K562 (cell line): ENCODE measurements around the gene LYPD3. TPM values are rescaled to one million over a fixed set of nuclear protein-coding genes. Genes with fewer than 3 reads are reported as not detected.

Source experiments
- ATF6 ChIP-seq: sonication (generic); formaldehyde crosslinking; IDR thresholded peaks from 2 replicates; pipeline ENCODE4 v1.4.0; 2020; ENCODE audit warnings: mild to moderate bottlenecking, missing genetic modification reagents
- CAMTA2 ChIP-seq: fragments of 250-450 bp; sonication (Bioruptor Pico); conservative IDR thresholded peaks from 2 replicates; pipeline ENCODE4 v1.5.1; 2022
- GTF3C2 ChIP-seq: IDR thresholded peaks from 3 replicates; pipeline ENCODE4 v1.6.1; 2011; ENCODE audit warnings: borderline replicate concordance, mild to moderate bottlenecking, moderate library complexity; ENCODE audit not compliant: insufficient read length; ENCODE audit errors: extremely low read depth
- HMBOX1 ChIP-seq: sonication (generic); IDR thresholded peaks from 2 replicates; pipeline ENCODE4 v1.6.1; 2016
- HMGN3 ChIP-seq: IDR thresholded peaks from 2 replicates; pipeline ENCODE4 v1.6.1; 2011; ENCODE audit warnings: borderline replicate concordance, low read depth, mild to moderate bottlenecking, mixed read lengths, low read length; ENCODE audit not compliant: insufficient read length; ENCODE audit errors: extremely low read depth
- HSF4 ChIP-seq: fragments of 250-450 bp; sonication (Bioruptor Pico); IDR thresholded peaks from 2 replicates; pipeline ENCODE4 v2.1.2; 2022; ENCODE audit warnings: mild to moderate bottlenecking, moderate library complexity, borderline replicate concordance
- MCM7 ChIP-seq, 2 experiments: fragments of 450-650 bp; IDR thresholded peaks; 2 replicates each; pipeline ENCODE4 v1.6.1; 2016 to 2018
- NFIC ChIP-seq: fragments of 450-650 bp; IDR thresholded peaks from 2 replicates; pipeline ENCODE4 v1.6.1; 2017; ENCODE audit warnings: mild to moderate bottlenecking, inconsistent platforms
- NR1H2 ChIP-seq: sonication (generic); formaldehyde crosslinking; IDR thresholded peaks from 2 replicates; pipeline ENCODE4 v1.4.0; 2020; ENCODE audit warnings: mild to moderate bottlenecking, missing genetic modification reagents
- SIX5 ChIP-seq, 2 experiments: IDR thresholded peaks; 2 replicates each; pipeline ENCODE4 v1.6.1; 2011; ENCODE audit warnings: low read length in 2 of 2, borderline replicate concordance in 1 of 2, low read depth in 1 of 2, mild to moderate bottlenecking in 1 of 2, moderate library complexity in 1 of 2; ENCODE audit not compliant: insufficient read depth in 1 of 2
- TRIM28 ChIP-seq: fragments of 450-650 bp; IDR thresholded peaks from 2 replicates; pipeline ENCODE4 v1.6.1; 2017
- ZNF75A ChIP-seq: fragments of 450-650 bp; formaldehyde crosslinking; IDR thresholded peaks from 2 replicates; pipeline ENCODE4 v1.4.0; 2020; ENCODE audit warnings: mild to moderate bottlenecking
- polyA plus RNA-seq, 8 experiments: library from polyadenylated mRNA; depleted of rRNA in 4 of 8; stranded (reverse) in 5 of 8; unstranded in 3 of 8; fragments of >200 nt; fragmentation: Nextera tagmentation in 2 of 8; fragmentation: Illumina TruSeq in 1 of 8; extraction: Ambion mirVana in 2 of 8; extraction: Trizol in 1 of 8; gene quantifications; 2 replicates each; pipeline versions ENCODE4 v1.2.1 to v1.2.3, GENCODE V29; 2011 to 2014; ENCODE audit warnings: inconsistent platforms in 1 of 8, missing spikeins in 1 of 8
- total RNA-seq, 7 experiments: library from RNA; depleted of rRNA in 6 of 7; stranded (reverse); fragments of >200 nt in 6 of 7; fragmentation: Illumina TruSeq in 2 of 7; extraction: Trizol in 2 of 7; gene quantifications; 2 replicates each; pipeline versions ENCODE4 v1.2.1 to v1.2.3, GENCODE V29; 2011 to 2021; ENCODE audit warnings: low replicate concordance in 1 of 7
- TF ChIP-seq, protein P1 (sequence below), 2 experiments: fragments of 150-350 bp in 1 of 2; IDR thresholded peaks; 2 replicates each; pipeline ENCODE4 v1.6.1; 2012 to 2016; ENCODE audit warnings: low read depth in 2 of 2, low read length in 2 of 2, mild to moderate bottlenecking in 1 of 2, moderate library complexity in 1 of 2
- TF ChIP-seq, protein P2 (sequence below): sonication (generic); formaldehyde crosslinking; IDR thresholded peaks from 2 replicates; pipeline ENCODE4 v1.8.0; 2022; ENCODE audit warnings: mild to moderate bottlenecking, low read depth, missing genetic modification reagents

Gene LYPD3
- total and polyA plus RNA-seq, 9 of the 15 experiments (the other 6 are each of a cell fraction or from before 2014, with no cell fraction given) = 0.04 to 0.33 (median 0.20) TPM; not detected in 1

DNA sequence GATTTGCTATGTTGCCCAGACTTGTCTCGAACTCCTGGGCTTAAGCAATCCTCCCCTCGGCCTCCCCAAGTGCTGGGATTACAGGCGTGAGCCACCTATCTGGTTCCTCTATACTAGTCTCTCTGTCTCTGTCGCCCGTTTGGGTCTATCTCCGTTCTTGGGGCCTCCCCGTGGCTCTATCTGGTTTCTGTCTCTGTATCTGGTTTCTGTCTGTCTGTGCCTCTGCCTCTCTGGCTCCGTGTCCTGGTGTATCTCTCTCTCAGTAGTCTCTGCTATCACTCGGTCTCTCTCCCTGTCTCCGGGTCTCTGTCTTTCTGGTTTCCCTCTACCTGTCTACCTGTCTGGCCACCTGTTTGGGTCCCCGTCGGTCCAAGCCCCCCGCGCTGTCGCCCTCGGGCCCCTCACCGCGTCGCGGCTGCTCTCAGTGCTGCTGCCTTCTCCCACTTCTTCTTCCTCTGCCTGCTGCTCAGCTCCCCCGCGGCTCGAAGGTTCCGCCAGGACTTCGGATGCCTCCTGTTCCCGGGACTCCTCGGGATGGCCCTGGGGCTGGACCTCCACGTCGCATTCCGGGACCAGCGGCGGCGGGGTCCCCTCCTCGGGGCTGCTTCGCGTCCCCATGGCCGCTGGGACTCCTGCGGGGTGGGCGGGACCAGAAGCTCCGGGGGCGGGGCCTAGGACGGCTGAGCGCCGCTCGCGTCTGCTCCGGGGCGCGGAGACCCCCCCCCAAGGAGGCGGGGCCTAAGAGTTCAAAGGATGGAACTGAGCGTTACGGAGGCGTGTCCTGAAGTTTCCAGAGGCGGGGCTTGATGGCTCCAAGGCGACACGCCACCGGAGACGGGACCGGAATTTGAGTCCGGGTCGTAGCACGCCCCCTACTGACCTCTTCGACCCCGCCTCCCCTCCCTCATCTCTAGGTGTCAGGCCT is 38.4 kb upstream of the LYPD3 start (continued):
- TF ChIP-seq, protein P1, sequence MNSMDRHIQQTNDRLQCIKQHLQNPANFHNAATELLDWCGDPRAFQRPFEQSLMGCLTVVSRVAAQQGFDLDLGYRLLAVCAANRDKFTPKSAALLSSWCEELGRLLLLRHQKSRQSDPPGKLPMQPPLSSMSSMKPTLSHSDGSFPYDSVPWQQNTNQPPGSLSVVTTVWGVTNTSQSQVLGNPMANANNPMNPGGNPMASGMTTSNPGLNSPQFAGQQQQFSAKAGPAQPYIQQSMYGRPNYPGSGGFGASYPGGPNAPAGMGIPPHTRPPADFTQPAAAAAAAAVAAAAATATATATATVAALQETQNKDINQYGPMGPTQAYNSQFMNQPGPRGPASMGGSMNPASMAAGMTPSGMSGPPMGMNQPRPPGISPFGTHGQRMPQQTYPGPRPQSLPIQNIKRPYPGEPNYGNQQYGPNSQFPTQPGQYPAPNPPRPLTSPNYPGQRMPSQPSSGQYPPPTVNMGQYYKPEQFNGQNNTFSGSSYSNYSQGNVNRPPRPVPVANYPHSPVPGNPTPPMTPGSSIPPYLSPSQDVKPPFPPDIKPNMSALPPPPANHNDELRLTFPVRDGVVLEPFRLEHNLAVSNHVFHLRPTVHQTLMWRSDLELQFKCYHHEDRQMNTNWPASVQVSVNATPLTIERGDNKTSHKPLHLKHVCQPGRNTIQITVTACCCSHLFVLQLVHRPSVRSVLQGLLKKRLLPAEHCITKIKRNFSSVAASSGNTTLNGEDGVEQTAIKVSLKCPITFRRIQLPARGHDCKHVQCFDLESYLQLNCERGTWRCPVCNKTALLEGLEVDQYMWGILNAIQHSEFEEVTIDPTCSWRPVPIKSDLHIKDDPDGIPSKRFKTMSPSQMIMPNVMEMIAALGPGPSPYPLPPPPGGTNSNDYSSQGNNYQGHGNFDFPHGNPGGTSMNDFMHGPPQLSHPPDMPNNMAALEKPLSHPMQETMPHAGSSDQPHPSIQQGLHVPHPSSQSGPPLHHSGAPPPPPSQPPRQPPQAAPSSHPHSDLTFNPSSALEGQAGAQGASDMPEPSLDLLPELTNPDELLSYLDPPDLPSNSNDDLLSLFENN (IDR thresholded peaks at IDR 0.05; ENCODE audit: low read depth in 2 of 2, low read length in 2 of 2) = no peak
- TF ChIP-seq ZNF75A (CRISPR knock-in tag) = no peak
- no peak for TF ChIP-seq GTF3C2
- no peak for TF ChIP-seq ATF6 (CRISPR knock-in tag)
- peak; percentile 73 for TF ChIP-seq HMBOX1
- peak; percentile 34 for TF ChIP-seq HMGN3
- TF ChIP-seq TRIM28 = no peak
- TF ChIP-seq, protein P2, sequence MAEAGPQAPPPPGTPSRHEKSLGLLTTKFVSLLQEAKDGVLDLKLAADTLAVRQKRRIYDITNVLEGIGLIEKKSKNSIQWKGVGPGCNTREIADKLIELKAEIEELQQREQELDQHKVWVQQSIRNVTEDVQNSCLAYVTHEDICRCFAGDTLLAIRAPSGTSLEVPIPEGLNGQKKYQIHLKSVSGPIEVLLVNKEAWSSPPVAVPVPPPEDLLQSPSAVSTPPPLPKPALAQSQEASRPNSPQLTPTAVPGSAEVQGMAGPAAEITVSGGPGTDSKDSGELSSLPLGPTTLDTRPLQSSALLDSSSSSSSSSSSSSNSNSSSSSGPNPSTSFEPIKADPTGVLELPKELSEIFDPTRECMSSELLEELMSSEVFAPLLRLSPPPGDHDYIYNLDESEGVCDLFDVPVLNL = no peak
- TF ChIP-seq NFIC = peak; percentile 27; the same call in 1 of the 2 replicates
- TF ChIP-seq CAMTA2 = no peak
- TF ChIP-seq SIX5 (IDR thresholded peaks at IDR 0.05; ENCODE audit: borderline replicate concordance in 1 of 2, insufficient read depth in 1 of 2, low read depth in 1 of 2, low read length in 2 of 2) = no peak
- TF ChIP-seq MCM7 (IDR thresholded peaks at IDR 0.05) = no peak
- TF ChIP-seq HSF4 (CRISPR knock-in tag) = no peak
- TF ChIP-seq NR1H2 (CRISPR knock-in tag) = no peak
